HepG2 (cell line): Measurements from ENCODE around the gene C4orf33. TPM values are rescaled to one million over a fixed set of nuclear protein-coding genes. Genes with fewer than 3 reads are reported as not detected.

Experiments used
- ARID3A ChIP-seq: IDR thresholded peaks from 2 replicates; pipeline ENCODE4 v1.6.1; 2012; ENCODE audit warnings: low read depth, low read length, improper control_type of control experiment
- E2F5 ChIP-seq: sonication (generic); formaldehyde crosslinking; conservative IDR thresholded peaks from 2 replicates; pipeline ENCODE4 v1.4.0; 2020; ENCODE audit warnings: missing genetic modification reagents
- FOXO4 ChIP-seq: sonication (generic); formaldehyde crosslinking; conservative IDR thresholded peaks from 2 replicates; pipeline ENCODE4 v1.8.1; 2023; ENCODE audit warnings: missing genetic modification reagents
- HOMEZ ChIP-seq: IDR thresholded peaks from 2 replicates; pipeline ENCODE4 v1.6.1; 2016; ENCODE audit warnings: low read depth
- KLF11 ChIP-seq: IDR thresholded peaks from 2 replicates; pipeline ENCODE4 v1.6.1; 2016; ENCODE audit warnings: missing compliant biosample characterization
- MLX ChIP-seq: IDR thresholded peaks from 2 replicates; pipeline ENCODE4 v1.6.1; 2016
- PAWR ChIP-seq: sonication (generic); formaldehyde crosslinking; IDR thresholded peaks from 2 replicates; pipeline ENCODE4 v1.4.0; 2020; ENCODE audit warnings: missing genetic modification reagents, mild to moderate bottlenecking, borderline replicate concordance
- RXRA ChIP-seq: sonication (generic); formaldehyde crosslinking; IDR thresholded peaks from 2 replicates; pipeline ENCODE4 v1.5.1; 2020; ENCODE audit warnings: missing genetic modification reagents
- ZNF326 ChIP-seq: sonication (generic); formaldehyde crosslinking; IDR thresholded peaks from 2 replicates; pipeline ENCODE4 v1.4.0; 2020; ENCODE audit warnings: missing genetic modification reagents, borderline replicate concordance
- ZNF580 ChIP-seq: IDR thresholded peaks from 2 replicates; pipeline ENCODE4 v1.6.1; 2016; ENCODE audit warnings: low read depth, borderline replicate concordance
- polyA plus RNA-seq, 8 experiments: library from polyadenylated mRNA; depleted of rRNA in 3 of 8; stranded (reverse) in 7 of 8; unstranded in 1 of 8; fragments of >200 nt; fragmentation: Illumina TruSeq in 4 of 8; extraction: Trizol in 4 of 8; gene quantifications; 2 replicates each; pipeline versions ENCODE4 v1.2.1 to v1.2.3, GENCODE V29; 2011 to 2016; ENCODE audit warnings: low read depth in 4 of 8, missing spikeins in 1 of 8, mixed read lengths in 1 of 8; ENCODE audit not compliant: insufficient read depth in 1 of 8
- total RNA-seq, 5 experiments: library from RNA; depleted of rRNA; stranded (reverse); fragments of >200 nt; fragmentation: Illumina TruSeq; extraction: Trizol; gene quantifications; 2 replicates each; pipeline ENCODE4 v1.2.3, GENCODE V29; 2016; ENCODE audit warnings: low read depth in 1 of 5

Gene C4orf33
- total and polyA plus RNA-seq, 2 of the 13 experiments (the other 11 are each of a cell fraction or from before 2014, with no cell fraction given), result 2.8 to 3.3 TPM

GRCh38 chr4:129149906-129150305, 54.0 kb downstream of the C4orf33 start (continued):
- no peak for TF ChIP-seq HOMEZ (CRISPR knock-in tag)
- no peak for TF ChIP-seq MLX
- TF ChIP-seq PAWR, result no peak
- TF ChIP-seq FOXO4 (CRISPR knock-in tag), result no peak
- TF ChIP-seq RXRA (CRISPR knock-in tag), result no peak
- TF ChIP-seq ZNF326 (CRISPR knock-in tag), result no peak
- no peak for TF ChIP-seq E2F5 (CRISPR knock-in tag)
- TF ChIP-seq ZNF580, result no peak
- no peak for TF ChIP-seq KLF11 (CRISPR knock-in tag)
- no peak for TF ChIP-seq ARID3A
